Measurements from ENCODE around the gene WDR5.

DNA sequence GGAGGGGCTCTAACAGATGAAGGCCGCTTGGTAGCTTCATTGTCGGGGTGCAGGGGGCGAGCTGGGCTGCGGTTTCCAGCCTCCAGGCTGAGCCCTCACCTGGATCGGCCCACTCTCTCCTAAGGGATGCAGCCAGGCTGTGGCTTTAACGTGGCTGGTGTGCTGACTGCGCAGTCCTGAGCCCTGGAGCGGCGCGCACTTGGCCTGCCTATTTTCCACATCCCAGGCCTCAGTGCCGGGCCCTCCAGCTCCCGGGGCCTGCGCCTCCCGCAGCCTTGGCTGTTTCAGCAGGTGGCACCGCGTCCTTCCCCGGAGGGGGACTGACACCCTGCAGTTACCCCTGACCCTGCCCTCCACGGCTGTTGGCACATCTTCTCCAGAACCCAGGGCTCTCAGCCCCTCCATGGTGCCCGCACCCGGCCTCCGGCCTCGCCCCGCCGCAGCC, 27.1 kb downstream of the WDR5 start:
- TF ChIP-seq, protein P1, sequence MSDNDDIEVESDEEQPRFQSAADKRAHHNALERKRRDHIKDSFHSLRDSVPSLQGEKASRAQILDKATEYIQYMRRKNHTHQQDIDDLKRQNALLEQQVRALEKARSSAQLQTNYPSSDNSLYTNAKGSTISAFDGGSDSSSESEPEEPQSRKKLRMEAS (IDR thresholded peaks at IDR 0.05; ENCODE audit: low read depth): no peak
- no peak for TF ChIP-seq NRF1 (IDR thresholded peaks at IDR 0.05; ENCODE audit: low read depth, low read length)
- TF ChIP-seq, protein P2, sequence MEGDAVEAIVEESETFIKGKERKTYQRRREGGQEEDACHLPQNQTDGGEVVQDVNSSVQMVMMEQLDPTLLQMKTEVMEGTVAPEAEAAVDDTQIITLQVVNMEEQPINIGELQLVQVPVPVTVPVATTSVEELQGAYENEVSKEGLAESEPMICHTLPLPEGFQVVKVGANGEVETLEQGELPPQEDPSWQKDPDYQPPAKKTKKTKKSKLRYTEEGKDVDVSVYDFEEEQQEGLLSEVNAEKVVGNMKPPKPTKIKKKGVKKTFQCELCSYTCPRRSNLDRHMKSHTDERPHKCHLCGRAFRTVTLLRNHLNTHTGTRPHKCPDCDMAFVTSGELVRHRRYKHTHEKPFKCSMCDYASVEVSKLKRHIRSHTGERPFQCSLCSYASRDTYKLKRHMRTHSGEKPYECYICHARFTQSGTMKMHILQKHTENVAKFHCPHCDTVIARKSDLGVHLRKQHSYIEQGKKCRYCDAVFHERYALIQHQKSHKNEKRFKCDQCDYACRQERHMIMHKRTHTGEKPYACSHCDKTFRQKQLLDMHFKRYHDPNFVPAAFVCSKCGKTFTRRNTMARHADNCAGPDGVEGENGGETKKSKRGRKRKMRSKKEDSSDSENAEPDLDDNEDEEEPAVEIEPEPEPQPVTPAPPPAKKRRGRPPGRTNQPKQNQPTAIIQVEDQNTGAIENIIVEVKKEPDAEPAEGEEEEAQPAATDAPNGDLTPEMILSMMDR (IDR thresholded peaks at IDR 0.05): no peak
